Upper lobe of left lung (tissue), 6 donors: ENCODE data around the gene RNF187. TPM values are rescaled to one million over a fixed set of nuclear protein-coding genes. Genes with fewer than 3 reads are reported as not detected.

Source experiments
- ATAC-seq, 2 donors: fragments of 200-7000 bp; cut with Tn5 transposase; one replicate each; pipeline ENCODE4 v1.9.1; 2022; ENCODE audit warnings: mild to moderate bottlenecking in 2 of 2, moderate library complexity in 2 of 2; ENCODE audit not compliant: low FRiP score in 2 of 2
- DNase-seq, 2 donors: peaks; one replicate each; pipeline ENCODE4 v3.0.0-alpha.2; 2019 to 2020
- H3K27ac ChIP-seq, 4 donors: fragments of 200-600 bp; sonication (generic); one replicate each; pipeline ENCODE4 v1.5.1; 2016 to 2019
- H3K27me3 ChIP-seq, 4 donors: fragments of 200-600 bp; sonication (generic); one replicate each; pipeline ENCODE4 v1.5.1; 2017 to 2019
- H3K36me3 ChIP-seq, 4 donors: fragments of 200-600 bp; sonication (generic); one replicate each; pipeline ENCODE4 v1.5.1; 2016 to 2019
- H3K4me1 ChIP-seq, 4 donors: fragments of 200-600 bp; sonication (generic); one replicate each; pipeline ENCODE4 v1.5.1; 2018 to 2019
- H3K4me3 ChIP-seq, 4 donors: fragments of 200-600 bp; sonication (generic); one replicate each; pipeline ENCODE4 v1.5.1; 2017 to 2019; ENCODE audit warnings: mild to moderate bottlenecking in 2 of 4, moderate library complexity in 1 of 4
- H3K9me3 ChIP-seq, 4 donors: fragments of 200-600 bp; sonication (generic); one replicate each; pipeline ENCODE4 v1.5.1; 2018 to 2019
- EP300 ChIP-seq, 4 donors: sonication (generic); formaldehyde crosslinking; IDR thresholded peaks; one replicate each; pipeline ENCODE4 v1.5.1; 2017; ENCODE audit warnings: antibody characterized with exemption in 4 of 4, control low read depth in 2 of 4
- POLR2A ChIP-seq, 4 donors: fragments of 450-650 bp; IDR thresholded peaks; one replicate each; pipeline ENCODE4 v1.5.1; 2016 to 2017; ENCODE audit warnings: antibody characterized with exemption in 4 of 4, mild to moderate bottlenecking in 2 of 4
- POLR2AphosphoS5 ChIP-seq, 2 donors: sonication (generic); formaldehyde crosslinking; IDR thresholded peaks; one replicate each; pipeline ENCODE4 v1.5.1; 2017; ENCODE audit warnings: antibody characterized with exemption in 2 of 2
- WGBS, 2 donors: methylation state at CpG; one replicate each; pipeline ENCODE4 v1.1.5; 2017 to 2018; 5-methylcytosine and 5-hydroxymethylcytosine counted together
- total RNA-seq, 6 donors: library from RNA; depleted of rRNA in 4 of 6; stranded (reverse); fragments of >200 nt in 4 of 6; gene quantifications; one replicate each; pipeline versions ENCODE4 v1.1.0 to v1.2.1, GENCODE V29; 2016 to 2021
- TF ChIP-seq, protein P1 (sequence below), 6 experiments: fragments of 450-650 bp in 4 of 6; fragments of 200-600 bp in 2 of 6; sonication (generic) in 2 of 6; IDR thresholded peaks; one replicate each; pipeline ENCODE4 v1.5.1; 2016 to 2019; ENCODE audit warnings: antibody characterized with exemption in 6 of 6
- donor health status: DM: no; HTN: no; CAD: no; lungs with moderate emphysema.
- donor health status: DM: no; HTN: yes; CAD: no; lungs with severe emphysema.

The RNF187 gene
- total RNA-seq, 6 donors from 2014 or later: 36.1 to 105 (median 71.2) TPM

DNA sequence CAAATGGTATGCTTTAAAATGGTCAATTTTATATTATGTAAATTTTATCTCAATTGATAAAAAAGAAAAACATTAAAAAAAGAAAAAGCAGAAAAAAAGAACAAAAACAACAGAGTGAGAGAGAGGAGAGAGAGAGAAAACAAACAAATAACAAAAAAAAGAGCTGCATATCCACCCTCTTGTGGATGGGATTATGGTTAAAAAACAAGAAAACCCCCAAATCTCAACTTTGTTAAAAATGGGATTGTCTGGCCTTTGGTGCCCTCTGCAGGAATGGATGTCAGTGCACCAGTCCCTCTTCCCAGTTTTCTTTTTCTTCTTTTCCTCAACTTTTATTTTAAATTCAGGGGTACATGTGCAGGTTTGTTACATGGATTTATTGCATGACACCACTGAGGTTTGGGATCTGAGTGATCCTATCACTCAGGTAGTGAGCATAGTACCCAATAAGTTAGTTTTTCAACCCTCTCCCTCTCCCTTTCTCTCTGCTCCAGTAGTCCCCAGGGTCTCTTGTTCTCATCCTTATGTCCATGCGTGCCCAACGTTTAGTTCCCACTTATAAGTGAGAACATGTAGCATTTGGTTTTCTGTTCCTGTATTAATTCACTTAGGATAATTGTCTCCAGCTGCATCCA is 28.1 kb downstream of the RNF187 start:
- ATAC-seq (peak in 1 of 2 donors; percentile 54), DNase-seq (no peak)
- no peak for TF ChIP-seq POLR2AphosphoS5 (IDR thresholded peaks at IDR 0.05)
- TF ChIP-seq, protein P1, sequence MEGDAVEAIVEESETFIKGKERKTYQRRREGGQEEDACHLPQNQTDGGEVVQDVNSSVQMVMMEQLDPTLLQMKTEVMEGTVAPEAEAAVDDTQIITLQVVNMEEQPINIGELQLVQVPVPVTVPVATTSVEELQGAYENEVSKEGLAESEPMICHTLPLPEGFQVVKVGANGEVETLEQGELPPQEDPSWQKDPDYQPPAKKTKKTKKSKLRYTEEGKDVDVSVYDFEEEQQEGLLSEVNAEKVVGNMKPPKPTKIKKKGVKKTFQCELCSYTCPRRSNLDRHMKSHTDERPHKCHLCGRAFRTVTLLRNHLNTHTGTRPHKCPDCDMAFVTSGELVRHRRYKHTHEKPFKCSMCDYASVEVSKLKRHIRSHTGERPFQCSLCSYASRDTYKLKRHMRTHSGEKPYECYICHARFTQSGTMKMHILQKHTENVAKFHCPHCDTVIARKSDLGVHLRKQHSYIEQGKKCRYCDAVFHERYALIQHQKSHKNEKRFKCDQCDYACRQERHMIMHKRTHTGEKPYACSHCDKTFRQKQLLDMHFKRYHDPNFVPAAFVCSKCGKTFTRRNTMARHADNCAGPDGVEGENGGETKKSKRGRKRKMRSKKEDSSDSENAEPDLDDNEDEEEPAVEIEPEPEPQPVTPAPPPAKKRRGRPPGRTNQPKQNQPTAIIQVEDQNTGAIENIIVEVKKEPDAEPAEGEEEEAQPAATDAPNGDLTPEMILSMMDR (IDR thresholded peaks at IDR 0.05): peak in 5 of 6 experiments; percentile 45 to 58 (median 52)
- no peak overlapping the region for H3K27ac ChIP-seq
- H3K9me3 ChIP-seq: no peaks in the 10 kb centered on the region
- no peaks in the 10 kb centered on the region for H3K27me3 ChIP-seq
- no peak overlapping the region for H3K4me3 ChIP-seq
- H3K4me1 ChIP-seq: no peaks in the 10 kb centered on the region
- no peaks in the 10 kb centered on the region for H3K36me3 ChIP-seq
- WGBS, 2 donors: 37 to 53% methylated on average over 2 of the region's 2 CpGs

DNA sequence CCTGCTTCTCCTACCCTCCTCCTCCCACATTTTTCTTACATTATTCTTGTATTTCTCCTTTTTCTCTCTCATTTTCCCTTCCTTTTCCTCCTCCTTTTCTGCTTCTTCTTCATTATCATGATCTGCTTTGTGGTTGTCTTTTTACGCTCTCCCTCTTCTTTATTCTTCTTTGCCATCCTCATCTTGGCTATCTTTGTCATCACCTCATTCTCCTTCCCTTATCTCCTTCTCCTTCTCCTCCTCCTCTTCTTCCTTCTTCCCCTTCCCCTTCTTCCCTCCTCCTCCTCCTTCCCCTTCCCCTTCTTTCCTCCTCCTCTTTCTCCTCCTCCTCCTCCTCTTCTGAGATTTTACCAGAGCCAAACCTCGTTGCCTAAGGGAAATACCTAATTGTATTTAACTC is 30.5 kb downstream of the RNF187 start:
- no peaks in the 10 kb centered on the region for H3K27me3 ChIP-seq
- H3K27ac ChIP-seq: no peak overlapping the region
- H3K4me1 ChIP-seq: no peaks in the 10 kb centered on the region
- no peaks in the 10 kb centered on the region for H3K36me3 ChIP-seq
- 43 to 45% methylated on average over 2 of the region's 2 CpGs for WGBS, 2 donors
- H3K9me3 ChIP-seq: no peaks in the 10 kb centered on the region
- TF ChIP-seq EP300 (IDR thresholded peaks at IDR 0.05) (no peak), POLR2A (IDR thresholded peaks at IDR 0.05) (no peak), POLR2AphosphoS5 (IDR thresholded peaks at IDR 0.05) (no peak)
- TF ChIP-seq, protein P1 (IDR thresholded peaks at IDR 0.05): no peak
- H3K4me3 ChIP-seq: no peak overlapping the region
- ATAC-seq: no peak
- no peak for DNase-seq

DNA sequence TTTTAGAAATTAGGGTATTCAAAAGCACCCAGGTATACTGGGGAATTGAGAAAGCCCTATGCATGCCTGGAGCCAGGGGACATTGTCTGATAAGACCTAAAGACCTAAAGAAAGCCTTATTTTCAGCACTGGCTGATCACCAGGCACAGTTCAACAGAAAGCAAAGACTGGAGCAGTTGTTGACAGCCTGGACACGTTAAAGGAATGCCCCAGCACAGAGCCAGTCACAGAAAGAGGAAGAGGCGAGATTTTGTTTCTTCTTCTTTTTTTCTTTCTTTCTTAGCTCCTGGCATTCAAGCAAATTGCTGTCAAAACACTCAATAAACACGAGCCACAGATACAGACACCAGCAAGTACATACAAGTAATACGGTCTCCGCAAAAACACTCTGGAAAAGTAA is 40.4 kb downstream of the RNF187 start:
- no peaks in the 10 kb centered on the region for H3K27me3 ChIP-seq
- 41 to 42% methylated on average over 5 of the region's 5 CpGs for WGBS, 2 donors
- H3K9me3 ChIP-seq: no peaks in the 10 kb centered on the region
- TF ChIP-seq POLR2A (IDR thresholded peaks at IDR 0.05) (no peak), EP300 (IDR thresholded peaks at IDR 0.05) (no peak), POLR2AphosphoS5 (IDR thresholded peaks at IDR 0.05) (no peak)
- TF ChIP-seq, protein P1 (IDR thresholded peaks at IDR 0.05): no peak
- no peak overlapping the region for H3K27ac ChIP-seq
- ATAC-seq: no peak
- no peak overlapping the region for H3K4me3 ChIP-seq
- no peaks in the 10 kb centered on the region for H3K36me3 ChIP-seq
- no peak for DNase-seq
- H3K4me1 ChIP-seq: no peaks in the 10 kb centered on the region

DNA sequence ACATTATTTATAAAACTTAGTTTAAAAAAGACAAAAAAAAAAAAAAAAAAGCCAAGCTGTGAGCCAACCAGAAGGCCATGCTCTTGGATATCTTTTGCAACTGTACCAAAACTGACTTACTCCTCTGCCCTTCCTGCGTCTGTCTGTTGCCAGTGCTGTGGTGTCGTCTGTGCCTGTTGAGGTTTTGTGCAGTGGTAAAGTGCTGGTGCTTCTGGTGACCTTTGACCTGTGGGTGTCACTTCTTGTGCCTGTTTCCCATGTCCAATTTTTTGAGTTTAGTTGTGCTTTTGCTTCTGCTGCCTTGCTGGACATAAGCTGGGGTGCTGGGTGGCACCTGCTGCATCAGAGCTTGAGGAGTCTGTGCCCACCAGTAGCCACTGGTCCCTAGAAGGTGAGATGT is 41.4 kb downstream of the RNF187 start:
- WGBS, 2 donors: 54 to 56% methylated on average over 2 of the region's 2 CpGs
- DNase-seq (no peak), ATAC-seq (no peak)
- no peaks in the 10 kb centered on the region for H3K27me3 ChIP-seq
- TF ChIP-seq POLR2AphosphoS5 (IDR thresholded peaks at IDR 0.05) (no peak), POLR2A (IDR thresholded peaks at IDR 0.05) (no peak), EP300 (IDR thresholded peaks at IDR 0.05) (no peak)
- TF ChIP-seq, protein P1 (IDR thresholded peaks at IDR 0.05): no peak
- H3K4me1 ChIP-seq: no peaks in the 10 kb centered on the region
- H3K9me3 ChIP-seq: no peaks in the 10 kb centered on the region
- H3K36me3 ChIP-seq: no peaks in the 10 kb centered on the region
- no peak overlapping the region for H3K4me3 ChIP-seq
- no peak overlapping the region for H3K27ac ChIP-seq

DNA sequence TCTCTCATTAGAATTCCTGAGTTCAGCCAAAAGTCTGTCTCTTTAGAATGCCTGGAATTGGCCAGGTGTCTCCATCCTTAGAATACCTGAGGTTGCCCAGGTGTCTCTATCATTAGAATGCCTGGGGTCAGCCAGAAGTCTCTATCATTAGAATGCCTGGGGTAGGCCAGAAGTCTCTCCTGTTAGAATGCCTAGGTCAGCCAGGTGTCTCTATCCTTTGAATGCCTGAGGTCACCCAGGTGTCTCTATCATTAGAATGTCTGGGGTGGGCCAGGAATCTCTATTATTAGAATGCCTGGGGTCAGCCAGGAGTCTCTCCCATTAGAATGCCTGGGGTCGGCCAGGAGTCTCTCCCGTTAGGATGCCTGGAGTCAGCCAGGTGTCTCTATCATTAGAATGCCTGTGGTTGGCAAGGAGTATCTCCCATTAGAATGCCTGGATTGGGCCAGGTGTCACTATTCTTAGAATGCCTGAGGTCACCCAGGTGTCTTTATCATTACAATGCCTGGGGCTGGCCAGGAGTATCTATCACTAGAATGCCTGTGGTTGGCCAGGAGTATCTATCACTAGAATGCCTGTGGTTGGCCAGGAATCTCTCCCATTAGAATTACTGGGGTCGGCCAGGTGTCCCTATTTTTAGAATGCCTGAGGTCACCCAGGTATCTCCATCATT is 43.0 kb downstream of the RNF187 start:
- no peak for TF ChIP-seq EP300 (IDR thresholded peaks at IDR 0.05)
- Histone ChIP-seq H3K36me3 (no peaks in the 10 kb centered on the region), H3K9me3 (no peaks in the 10 kb centered on the region), H3K4me3 (no peak overlapping the region), H3K27me3 (no peaks in the 10 kb centered on the region), H3K27ac (no peak overlapping the region), H3K4me1 (no peaks in the 10 kb centered on the region)
- WGBS, 2 donors: 59 to 71% methylated on average over 3 of the region's 3 CpGs
- no peak for ATAC-seq
- no peak for DNase-seq
